GM18507 (cell line): ENCODE measurements around the gene ACAP3.
A peak's percentile ranks its signal among the peaks of the same experiment; 100 is the strongest.

Source experiments
- DNase-seq: peaks from one replicate; pipeline ENCODE4 v3.0.0; 2011; ENCODE audit warnings: low read depth; ENCODE audit not compliant: insufficient read length; ENCODE audit errors: extremely low spot score
- FAIRE-seq: peaks from 2 replicates; lab custom pipeline; 2011; peaks lifted over from hg19 to GRCh38; lab: Jason Lieb, UNC

ACAP3 gene

GRCh38 chr1:1307923-1308755 is at the start of gene ACAP3, which contains the start of gene PUSL1:
Gene ACAP3, minus strand, starts transcription at chr1:1307930. Its CDS starts 115 bp downstream, at chr1:1307815.
Gene PUSL1, plus strand, starts transcription at chr1:1308597. Its CDS starts 47 bp downstream, at chr1:1308644.
- FAIRE-seq (peak; percentile 86), DNase-seq (peak; percentile 95)

GRCh38 chr1:1356796-1357401 is 49.2 kb upstream of the ACAP3 start:
- DNase-seq (no peak), FAIRE-seq (no peak)

GRCh38 chr1:1356166-1356795 is 48.6 kb upstream of the ACAP3 start:
- no peak for FAIRE-seq
- no peak for DNase-seq

GRCh38 chr1:1355416-1355815 is 47.7 kb upstream of the ACAP3 start:
- no peak for DNase-seq
- no peak for FAIRE-seq

- no peak for FAIRE-seq
- DNase-seq = no peak
Measured at GRCh38 chr1:1354271-1355247, 46.8 kb upstream of the ACAP3 start.

- no peak for FAIRE-seq
- DNase-seq = no peak
Measured at GRCh38 chr1:1353389-1354151, 45.8 kb upstream of the ACAP3 start.

- DNase-seq = no peak
- peak; percentile 5 for FAIRE-seq
Measured at GRCh38 chr1:1352786-1353388, 45.2 kb upstream of the ACAP3 start.

- no peak for FAIRE-seq
- DNase-seq = no peak
Measured at GRCh38 chr1:1351511-1352427, 44.0 kb upstream of the ACAP3 start.

- peak; percentile 88 for DNase-seq
- FAIRE-seq = peak; percentile 62
Measured at GRCh38 chr1:1349256-1350012, 41.7 kb upstream of the ACAP3 start, which contains the start of gene DVL1. Gene DVL1, minus strand, starts transcription at chr1:1349418. Its CDS starts 353 bp downstream, at chr1:1349065.

GRCh38 chr1:1348420-1349255 is 40.9 kb upstream of the ACAP3 start:
- no peak for FAIRE-seq
- DNase-seq = no peak

GRCh38 chr1:1347663-1348419 is 40.1 kb upstream of the ACAP3 start:
- no peak for DNase-seq
- FAIRE-seq = no peak

- FAIRE-seq (no peak), DNase-seq (no peak)
Measured at GRCh38 chr1:1347026-1347595, 39.4 kb upstream of the ACAP3 start.

- FAIRE-seq (no peak), DNase-seq (no peak)
Measured at GRCh38 chr1:1346501-1346890, 38.8 kb upstream of the ACAP3 start.

- FAIRE-seq = no peak
- no peak for DNase-seq
Measured at GRCh38 chr1:1345860-1346500, 38.2 kb upstream of the ACAP3 start.
